HG03135 (cell line): ENCODE data around the gene PTPRF.

Experiments
- ATAC-seq: cut with Tn5 transposase; IDR thresholded peaks from one replicate; pipeline ENCODE4 v1.9.1; 2021; ENCODE audit warnings: mild to moderate bottlenecking, moderate library complexity; ENCODE audit not compliant: unreplicated experiment

The PTPRF gene

GRCh38 chr1:43600033-43601020 is 69.6 kb downstream of the PTPRF start:
- ATAC-seq = no peak

GRCh38 chr1:43602990-43603389 is 72.3 kb downstream of the PTPRF start:
- ATAC-seq = no peak

- ATAC-seq = no peak
Measured at GRCh38 chr1:43604192-43604591, 73.5 kb downstream of the PTPRF start.

GRCh38 chr1:43605157-43605556 is 74.5 kb downstream of the PTPRF start:
- ATAC-seq = no peak

GRCh38 chr1:43605766-43606165 is 75.1 kb downstream of the PTPRF start:
- no peak for ATAC-seq

GRCh38 chr1:43606624-43607023 is 75.9 kb downstream of the PTPRF start:
- ATAC-seq = no peak

- ATAC-seq = no peak
Measured at GRCh38 chr1:43608827-43609226, 78.1 kb downstream of the PTPRF start.

- ATAC-seq = no peak
Measured at GRCh38 chr1:43610339-43610738, 79.7 kb downstream of the PTPRF start.

- no peak for ATAC-seq
Measured at GRCh38 chr1:43611950-43612349, 81.3 kb downstream of the PTPRF start.

GRCh38 chr1:43612406-43612805 is 81.7 kb downstream of the PTPRF start:
- no peak for ATAC-seq

GRCh38 chr1:43613075-43613942 is 82.6 kb downstream of the PTPRF start:
- no peak for ATAC-seq

GRCh38 chr1:43614211-43614610 is 83.5 kb downstream of the PTPRF start:
- ATAC-seq = no peak

- ATAC-seq = no peak
Measured at GRCh38 chr1:43614891-43615290, 84.2 kb downstream of the PTPRF start.

- no peak for ATAC-seq
Measured at GRCh38 chr1:43616383-43616782, 85.7 kb downstream of the PTPRF start.

GRCh38 chr1:43617011-43617410 is 86.3 kb downstream of the PTPRF start:
- ATAC-seq = no peak

GRCh38 chr1:43617668-43618067 is 87.0 kb downstream of the PTPRF start:
- ATAC-seq = no peak

GRCh38 chr1:43618521-43619313 is 88.0 kb downstream of the PTPRF start:
- ATAC-seq = no peak

- ATAC-seq = no peak
Measured at GRCh38 chr1:43619314-43619790, 88.7 kb downstream of the PTPRF start.

GRCh38 chr1:43619996-43620920 is 89.6 kb downstream of the PTPRF start:
- no peak for ATAC-seq

GRCh38 chr1:43620956-43621355 is 90.3 kb downstream of the PTPRF start:
- no peak for ATAC-seq
